ENCODE measurements around the gene MT3. TPM values are rescaled to one million over a fixed set of nuclear protein-coding genes. Genes with fewer than 3 reads are reported as not detected.

Gene MT3
- polyA plus RNA-seq, 1 experiment, result not detected

DNA sequence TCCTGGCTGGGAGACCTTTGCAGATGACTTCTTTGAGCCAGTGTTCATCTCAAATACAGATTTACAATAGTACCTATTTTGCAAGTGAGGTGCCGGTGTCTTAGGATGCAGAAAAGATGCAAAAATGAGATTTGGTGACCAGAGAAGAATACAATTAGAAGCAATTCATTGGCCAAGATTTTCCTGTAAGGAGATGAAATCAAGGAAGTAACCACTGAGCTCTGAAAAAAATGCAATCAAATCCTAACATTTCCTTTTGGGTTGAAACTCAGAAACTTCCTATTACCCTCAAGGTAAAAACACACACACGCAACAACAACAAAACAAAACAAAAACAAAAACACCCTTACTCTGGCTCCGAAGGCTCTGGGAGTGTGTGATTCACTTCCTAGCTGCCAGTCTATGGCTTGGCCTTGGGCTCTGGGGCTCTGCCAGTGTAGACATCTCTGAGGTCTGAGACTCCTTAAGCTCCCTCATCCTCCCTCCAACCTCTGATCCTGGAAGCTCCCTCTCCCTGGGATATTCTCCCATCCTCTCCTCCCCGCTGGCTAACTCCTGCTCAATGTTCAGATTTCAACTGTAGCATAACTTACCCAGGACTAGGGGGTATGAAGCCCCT lies 41.3 kb upstream of the MT3 start:
- ChIA-PET POLR2A (interaction anchor here (0.6 to 1.4 kb wide), 2 partner anchors 14 to 77 kb away, joined by 3 to 7 read pairs; partner anchors contain the start of gene MT1E), CTCF (interaction anchor here (1.1 kb wide), 1 partner anchor 52 kb away, joined by 4 read pairs; no protein-coding TSS in a partner anchor)
- no peaks in the 10 kb centered on the region for H3K9me3 ChIP-seq (ENCODE audit: control insufficient read depth, insufficient read depth, low read length)
- no peak overlapping the region for H3K27ac ChIP-seq (ENCODE audit: low read depth, low read length)
- H3K4me3 ChIP-seq (ENCODE audit: low read depth, low read length), result no peak overlapping the region
- no peak for TF ChIP-seq CTCF (IDR thresholded peaks at IDR 0.05; ENCODE audit: low read depth, low read length)
- peaks cover 4% of the 10 kb centered on the region for H3K27me3 ChIP-seq (ENCODE audit: control insufficient read depth, insufficient read depth, low read length)
- no peak for DNase-seq (ENCODE audit: low read depth, low spot score)

GRCh38 chr16:56549161-56549560 lies 40.2 kb upstream of the MT3 start:
- peaks cover 11% of the 10 kb centered on the region for H3K27me3 ChIP-seq (ENCODE audit: control insufficient read depth, insufficient read depth, low read length)
- ChIA-PET CTCF (no interaction called here), POLR2A (no interaction called here)
- H3K9me3 ChIP-seq (ENCODE audit: control insufficient read depth, insufficient read depth, low read length), result no peaks in the 10 kb centered on the region
- H3K27ac ChIP-seq (ENCODE audit: low read depth, low read length), result no peak overlapping the region
- no peak for TF ChIP-seq CTCF (IDR thresholded peaks at IDR 0.05; ENCODE audit: low read depth, low read length)
- DNase-seq (ENCODE audit: low read depth, low spot score), result no peak
- no peak overlapping the region for H3K4me3 ChIP-seq (ENCODE audit: low read depth, low read length)

GRCh38 chr16:56549744-56550385 lies 39.5 kb upstream of the MT3 start:
- Histone ChIP-seq H3K4me3 (ENCODE audit: low read depth, low read length) (no peak overlapping the region), H3K9me3 (ENCODE audit: control insufficient read depth, insufficient read depth, low read length) (no peaks in the 10 kb centered on the region), H3K27ac (ENCODE audit: low read depth, low read length) (no peak overlapping the region), H3K27me3 (ENCODE audit: control insufficient read depth, insufficient read depth, low read length) (peaks cover 14% of the 10 kb centered on the region)
- no peak for DNase-seq (ENCODE audit: low read depth, low spot score)
- ChIA-PET CTCF (no interaction called here), POLR2A (no interaction called here)
- no peak for TF ChIP-seq CTCF (IDR thresholded peaks at IDR 0.05; ENCODE audit: low read depth, low read length)

DNA sequence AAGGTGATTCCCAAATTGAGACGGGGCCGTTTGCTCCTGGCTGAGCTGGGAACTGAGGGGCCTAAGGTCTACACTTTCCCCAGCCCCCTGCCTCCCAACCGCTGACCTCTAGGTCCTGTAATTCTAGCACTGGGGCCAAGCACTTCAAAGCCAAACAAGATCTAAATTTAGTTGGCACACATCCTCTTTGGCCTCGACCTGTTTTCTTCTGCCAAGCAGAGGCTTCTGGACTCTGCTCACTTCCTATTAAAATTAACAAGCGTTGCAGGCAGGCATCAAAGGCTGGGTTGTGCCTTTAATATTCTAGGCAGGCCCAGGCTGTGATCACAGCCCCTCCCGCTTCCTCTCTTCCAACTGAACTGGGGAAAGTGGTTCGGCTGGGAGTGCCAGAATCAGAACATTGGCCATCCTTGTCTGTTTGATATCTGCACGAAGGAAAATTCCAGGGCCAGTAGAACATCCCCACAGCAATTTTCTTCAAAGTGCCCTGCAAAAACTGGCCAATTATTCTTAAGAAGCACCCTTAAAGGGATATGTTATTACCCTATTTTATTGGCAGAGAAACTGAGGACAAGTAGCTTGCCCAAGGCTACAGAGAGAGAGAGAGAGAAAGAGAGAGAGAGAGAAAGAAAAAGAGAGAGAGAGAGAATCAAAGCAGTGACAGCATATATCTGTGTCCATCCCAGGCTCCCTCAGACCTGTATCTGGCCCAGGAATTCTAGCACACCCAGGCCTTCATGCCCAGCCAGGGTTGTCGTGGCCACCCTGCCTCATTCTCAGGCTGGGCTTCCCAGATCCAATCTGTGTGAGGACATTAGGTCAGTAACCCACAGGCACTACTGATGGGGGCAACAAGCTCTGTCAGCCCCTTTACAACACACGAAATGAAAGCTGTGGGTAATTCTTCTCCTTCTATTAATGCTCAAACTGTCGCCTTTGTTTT lies 37.3 kb upstream of the MT3 start:
- Histone ChIP-seq H3K27me3 (ENCODE audit: control insufficient read depth, insufficient read depth, low read length) (peaks cover 19% of the 10 kb centered on the region), H3K27ac (ENCODE audit: low read depth, low read length) (no peak overlapping the region), H3K9me3 (ENCODE audit: control insufficient read depth, insufficient read depth, low read length) (no peaks in the 10 kb centered on the region), H3K4me3 (ENCODE audit: low read depth, low read length) (no peak overlapping the region)
- TF ChIP-seq CTCF (IDR thresholded peaks at IDR 0.05; ENCODE audit: low read depth, low read length), result no peak
- ChIA-PET CTCF (interaction anchor here (0.6 kb wide), 1 partner anchor 458 kb away, joined by 3 read pairs; no protein-coding TSS in a partner anchor), POLR2A (no interaction called here)
- DNase-seq (ENCODE audit: low read depth, low spot score), result no peak

Measured in AG04450 (cell line).